Activated CD4-positive, alpha-beta T cell treated with anti-CD3 and anti-CD28 coated beads for 36 hours (primary cell): ENCODE measurements around the gene SNX2. TPM values are rescaled to one million over a fixed set of nuclear protein-coding genes. Genes with fewer than 3 reads are reported as not detected.
A peak's percentile ranks its signal among the peaks of the same experiment; 100 is the strongest.
"Not testable (repeated sequence)": the region's sequence is repeated elsewhere in the genome, so short reads cannot be mapped to it uniquely, and the experiment has no call there.

Experiments used
- ATAC-seq: fragments of 200-7000 bp; cut with Tn5 transposase; one replicate; pipeline ENCODE4 v1.10.0; 2021; ENCODE audit warnings: mild to moderate bottlenecking, moderate library complexity
- CTCF ChIA-PET: fragments of 350-600 bp; sonication (Branson Sonifier 250); formaldehyde crosslinking; loops from one replicate; lab custom pipeline; 2021; ENCODE audit warnings: antibody characterized with exemption; lab: Charles Lee
- POLR2A ChIA-PET: fragments of 350-600 bp; sonication (Branson Sonifier 250); formaldehyde crosslinking; loops from one replicate; lab custom pipeline; 2021; ENCODE audit warnings: antibody characterized with exemption, inconsistent platforms; lab: Charles Lee
- DNase-seq: peaks from one replicate; pipeline ENCODE4 v3.0.0-alpha.2; 2020
- H3K27ac Mint-ChIP-seq: one replicate; pipeline ENCODE4 v1.8.0; 2021; ENCODE audit warnings: mixed read lengths
- H3K27me3 Mint-ChIP-seq: one replicate; pipeline ENCODE4 v1.8.0; 2021; ENCODE audit warnings: mixed read lengths
- H3K36me3 Mint-ChIP-seq: one replicate; pipeline ENCODE4 v1.8.0; 2021; ENCODE audit warnings: low read depth, mixed read lengths
- H3K4me1 Mint-ChIP-seq: one replicate; pipeline ENCODE4 v1.8.0; 2021; ENCODE audit warnings: mixed read lengths
- H3K4me3 Mint-ChIP-seq: one replicate; pipeline ENCODE4 v1.8.0; 2021; ENCODE audit warnings: mild to moderate bottlenecking, moderate library complexity, mixed read lengths
- H3K9me3 Mint-ChIP-seq: one replicate; pipeline ENCODE4 v1.8.0; 2021; ENCODE audit warnings: low read depth, mixed read lengths
- intact Hi-C, 2 experiments: fragments of 100-400 bp; cut with DNase I in 1 of 2; cut with micrococcal nuclease in 1 of 2; formaldehyde crosslinking; loops; one replicate each; pipeline versions ENCODE4 v1.14.2 to v1.15.1; 2022 to 2024; cut with DNase I, micrococcal nuclease
- total RNA-seq, 2 experiments: library from RNA; stranded (reverse); gene quantifications; one replicate each; pipeline ENCODE4 v1.2.3, GENCODE V29; 2021

SNX2 gene
- total RNA-seq, 2 experiments from 2014 or later: 50.2 to 56.0 TPM

DNA sequence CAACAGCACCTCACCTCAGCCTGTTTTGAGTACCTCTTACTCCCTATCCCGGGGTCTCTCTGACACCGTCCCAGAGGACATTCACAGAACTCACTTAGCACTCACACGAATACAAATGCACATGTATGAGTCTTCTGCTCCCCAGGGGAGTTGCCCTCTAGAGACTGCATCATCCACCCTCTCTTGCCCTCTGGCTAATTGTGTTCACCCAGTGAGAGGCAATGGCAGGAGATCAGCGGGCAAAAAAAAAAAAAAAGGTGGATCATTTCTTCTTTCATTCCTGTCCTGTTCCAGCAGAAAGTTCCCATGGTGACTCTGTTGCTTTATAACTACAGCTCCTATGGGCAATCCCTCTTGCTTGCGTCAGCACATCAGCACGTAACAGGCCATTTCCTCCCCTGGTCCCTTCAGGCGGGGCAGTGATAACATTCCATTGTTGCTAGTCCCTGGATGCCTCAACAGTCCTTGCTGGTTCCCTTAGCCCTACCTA lies 23.5 kb upstream of the SNX2 start:
- intact Hi-C loops: loop anchor here in 1 of 2 experiments (10.0 kb wide), 1 partner anchor 727 kb away; no protein-coding TSS in a partner anchor
- ATAC-seq: no peak
- peaks cover 8% of the 10 kb centered on the region for H3K4me1 Mint-ChIP-seq
- ChIA-PET CTCF (interaction anchor here (0.6 to 1.1 kb wide), 2 partner anchors 47 to 715 kb away, joined by 3 to 4 read pairs; no protein-coding TSS in a partner anchor), POLR2A (no interaction called here)
- peaks cover 14% of the 10 kb centered on the region for H3K27me3 Mint-ChIP-seq
- H3K9me3 Mint-ChIP-seq: no peaks in the 10 kb centered on the region
- DNase-seq: no peak
- H3K27ac Mint-ChIP-seq: no peak overlapping the region
- no peak overlapping the region for H3K4me3 Mint-ChIP-seq
- H3K36me3 Mint-ChIP-seq: no peaks in the 10 kb centered on the region

DNA sequence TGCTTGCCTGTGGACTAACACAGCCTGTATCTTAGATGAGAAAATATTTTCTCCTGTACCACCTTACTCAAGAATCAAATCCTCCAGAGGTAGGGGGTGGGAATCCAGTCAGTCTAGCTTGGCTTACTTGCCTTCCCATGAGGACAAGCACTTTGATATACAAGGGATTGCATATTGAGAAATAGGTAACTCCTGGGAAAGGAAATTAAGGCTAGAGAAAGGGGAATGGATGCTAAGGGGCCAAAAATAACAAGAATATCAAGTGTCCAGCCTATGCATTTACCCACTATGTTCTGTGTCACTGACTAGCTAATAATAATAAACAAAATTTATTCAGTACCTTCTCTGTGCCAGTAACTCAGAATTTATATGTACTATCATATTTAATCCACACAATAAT lies 21.4 kb upstream of the SNX2 start:
- H3K27ac Mint-ChIP-seq: no peak overlapping the region
- H3K27me3 Mint-ChIP-seq: peaks cover 13% of the 10 kb centered on the region
- ATAC-seq (no peak), DNase-seq (no peak)
- H3K9me3 Mint-ChIP-seq: no peaks in the 10 kb centered on the region
- intact Hi-C loops: loop anchor here in 1 of 2 experiments (10.0 kb wide), 1 partner anchor 729 kb away; no protein-coding TSS in a partner anchor
- H3K4me1 Mint-ChIP-seq: peaks cover 13% of the 10 kb centered on the region
- no peaks in the 10 kb centered on the region for H3K36me3 Mint-ChIP-seq
- POLR2A ChIA-PET: no interaction called here
- CTCF ChIA-PET: no interaction called here
- no peak overlapping the region for H3K4me3 Mint-ChIP-seq

DNA sequence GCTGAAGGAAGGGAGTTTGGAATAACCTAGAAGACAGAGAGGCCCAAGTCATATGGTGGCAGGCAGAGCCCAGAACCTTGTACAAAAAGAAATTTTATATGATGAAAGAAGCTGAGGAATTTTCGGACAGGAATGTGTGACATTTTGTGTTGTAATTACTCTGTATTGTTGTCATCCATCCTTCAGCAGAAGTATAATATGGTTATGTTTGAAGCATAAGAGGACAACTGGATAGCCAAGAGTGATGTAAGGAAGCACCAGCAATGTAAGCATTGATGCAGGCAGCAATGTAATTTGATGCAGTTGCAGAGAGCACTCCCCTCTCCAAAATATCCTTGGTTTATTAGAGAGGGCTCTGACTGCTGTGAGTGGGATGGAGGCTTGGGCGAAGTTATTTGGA lies 19.1 kb upstream of the SNX2 start:
- ATAC-seq (no peak), DNase-seq (no peak)
- intact Hi-C loops: loop anchor here in 1 of 2 experiments (10.0 kb wide), 1 partner anchor 731 kb away; no protein-coding TSS in a partner anchor
- no peak overlapping the region for H3K4me3 Mint-ChIP-seq
- POLR2A ChIA-PET: no interaction called here
- H3K27me3 Mint-ChIP-seq: peaks cover 11% of the 10 kb centered on the region
- peaks cover 13% of the 10 kb centered on the region for H3K4me1 Mint-ChIP-seq
- no peaks in the 10 kb centered on the region for H3K9me3 Mint-ChIP-seq
- CTCF ChIA-PET: interaction anchor here (0.8 to 0.9 kb wide), 2 partner anchors 17 to 528 kb away, joined by 3 read pairs; no protein-coding TSS in a partner anchor
- H3K36me3 Mint-ChIP-seq: no peaks in the 10 kb centered on the region
- peak overlapping the region; percentile 76 for H3K27ac Mint-ChIP-seq

GRCh38 chr5:122756264-122756911 lies 18.5 kb upstream of the SNX2 start:
- ATAC-seq (peak; percentile 92), DNase-seq (peak; percentile 16)
- H3K27me3 Mint-ChIP-seq: peaks cover 8% of the 10 kb centered on the region
- ChIA-PET POLR2A (no interaction called here), CTCF (interaction anchor here (0.8 kb wide), 1 partner anchor 527 kb away, joined by 3 read pairs; no protein-coding TSS in a partner anchor)
- peaks cover 14% of the 10 kb centered on the region for H3K4me1 Mint-ChIP-seq
- no peaks in the 10 kb centered on the region for H3K36me3 Mint-ChIP-seq
- H3K27ac Mint-ChIP-seq: peak overlapping the region; percentile 76
- H3K4me3 Mint-ChIP-seq: no peak overlapping the region
- no peaks in the 10 kb centered on the region for H3K9me3 Mint-ChIP-seq
- intact Hi-C loops: loop anchor here in 1 of 2 experiments (10.0 kb wide), 1 partner anchor 732 kb away; no protein-coding TSS in a partner anchor

GRCh38 chr5:122757285-122757684 lies 17.6 kb upstream of the SNX2 start:
- H3K4me1 Mint-ChIP-seq: peaks cover 15% of the 10 kb centered on the region
- H3K9me3 Mint-ChIP-seq: no peaks in the 10 kb centered on the region
- no peak overlapping the region for H3K4me3 Mint-ChIP-seq
- no peak for ATAC-seq
- POLR2A ChIA-PET: no interaction called here
- peak overlapping the region; percentile 16 for H3K27ac Mint-ChIP-seq
- DNase-seq: no peak
- H3K36me3 Mint-ChIP-seq: no peaks in the 10 kb centered on the region
- CTCF ChIA-PET: no interaction called here
- intact Hi-C loops: loop anchor here in 1 of 2 experiments (10.0 kb wide), 1 partner anchor 732 kb away; no protein-coding TSS in a partner anchor
- peaks cover 5% of the 10 kb centered on the region for H3K27me3 Mint-ChIP-seq

DNA sequence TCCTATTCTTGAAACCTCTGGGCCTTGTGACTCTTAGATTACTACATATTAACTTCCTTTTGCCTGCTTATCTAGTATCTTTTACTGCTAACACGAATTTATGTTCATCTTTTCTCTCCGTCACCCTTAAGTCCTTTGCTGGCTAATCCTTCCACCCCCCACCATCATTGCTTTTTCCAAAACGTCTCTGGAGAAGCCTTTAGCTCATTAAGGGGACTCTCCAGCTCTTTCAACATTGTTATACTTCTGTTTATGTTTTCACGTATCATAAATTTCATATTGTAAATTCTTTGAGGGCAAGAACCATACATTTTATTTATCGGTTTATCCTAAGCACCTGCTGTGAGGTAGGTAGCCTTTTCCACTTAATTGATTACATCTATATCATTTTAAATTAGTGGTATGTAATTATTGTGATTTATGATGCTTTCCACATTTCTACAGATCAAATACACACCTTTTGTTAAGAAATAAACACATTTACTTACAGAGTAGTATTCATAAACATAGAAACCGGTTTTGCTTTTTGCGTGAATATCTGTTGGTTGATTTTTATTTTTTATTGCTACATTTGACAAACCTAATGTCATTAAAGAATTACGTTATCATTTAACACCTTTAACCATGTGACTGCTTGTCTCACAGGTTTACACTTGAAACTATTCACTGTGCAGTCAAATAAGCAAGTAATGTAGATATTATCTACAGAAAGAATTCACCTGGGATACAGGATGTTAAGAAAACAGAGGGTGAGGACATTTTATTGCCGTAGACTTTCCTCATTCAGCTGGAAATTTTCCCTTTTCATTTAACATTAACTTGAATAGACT lies 15.4 kb upstream of the SNX2 start:
- Mint-ChIP-seq H3K27me3 (peaks cover 2% of the 10 kb centered on the region), H3K4me3 (no peak overlapping the region), H3K9me3 (no peaks in the 10 kb centered on the region), H3K4me1 (peaks cover 15% of the 10 kb centered on the region), H3K27ac (no peak overlapping the region), H3K36me3 (no peaks in the 10 kb centered on the region)
- intact Hi-C loops: loop anchor here in 1 of 2 experiments (10.0 kb wide), 1 partner anchor 735 kb away; no protein-coding TSS in a partner anchor
- DNase-seq: no peak
- ATAC-seq: no peak
- ChIA-PET CTCF (no interaction called here), POLR2A (no interaction called here)

- peaks cover 15% of the 10 kb centered on the region for H3K4me1 Mint-ChIP-seq
- DNase-seq: no peak
- no peaks in the 10 kb centered on the region for H3K9me3 Mint-ChIP-seq
- no peak for ATAC-seq
- intact Hi-C loops: no loop called here
- no peak overlapping the region for H3K4me3 Mint-ChIP-seq
- H3K27me3 Mint-ChIP-seq: peaks cover 2% of the 10 kb centered on the region
- POLR2A ChIA-PET: no interaction called here
- H3K36me3 Mint-ChIP-seq: no peaks in the 10 kb centered on the region
- CTCF ChIA-PET: no interaction called here
- no peak overlapping the region for H3K27ac Mint-ChIP-seq
Measured at GRCh38 chr5:122760236-122760635, 14.6 kb upstream of the SNX2 start.

DNA sequence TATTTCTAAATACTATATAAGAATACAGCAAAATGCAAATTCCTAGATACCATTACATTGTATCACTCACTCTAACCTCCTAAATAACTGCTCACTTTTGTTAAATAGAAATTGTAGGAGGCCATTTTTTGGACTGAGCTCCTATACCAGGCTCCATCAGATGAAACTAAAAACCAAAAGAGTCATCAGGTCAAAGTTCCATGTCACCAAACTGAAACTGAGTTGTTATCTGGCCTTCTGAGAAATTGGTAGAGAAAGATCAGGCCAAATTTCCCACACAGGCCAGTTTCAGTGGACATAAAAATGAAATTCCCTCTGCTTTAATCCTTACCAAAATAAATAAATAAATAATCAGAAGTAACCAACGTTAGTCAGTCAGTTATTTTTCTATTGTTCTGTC lies 13.8 kb upstream of the SNX2 start:
- Mint-ChIP-seq H3K27me3 (no peaks in the 10 kb centered on the region), H3K4me3 (no peak overlapping the region), H3K9me3 (no peaks in the 10 kb centered on the region), H3K36me3 (no peaks in the 10 kb centered on the region), H3K27ac (no peak overlapping the region), H3K4me1 (peaks cover 7% of the 10 kb centered on the region)
- intact Hi-C loops: no loop called here
- CTCF ChIA-PET: no interaction called here
- ATAC-seq (no peak), DNase-seq (no peak)
- POLR2A ChIA-PET: no interaction called here

DNA sequence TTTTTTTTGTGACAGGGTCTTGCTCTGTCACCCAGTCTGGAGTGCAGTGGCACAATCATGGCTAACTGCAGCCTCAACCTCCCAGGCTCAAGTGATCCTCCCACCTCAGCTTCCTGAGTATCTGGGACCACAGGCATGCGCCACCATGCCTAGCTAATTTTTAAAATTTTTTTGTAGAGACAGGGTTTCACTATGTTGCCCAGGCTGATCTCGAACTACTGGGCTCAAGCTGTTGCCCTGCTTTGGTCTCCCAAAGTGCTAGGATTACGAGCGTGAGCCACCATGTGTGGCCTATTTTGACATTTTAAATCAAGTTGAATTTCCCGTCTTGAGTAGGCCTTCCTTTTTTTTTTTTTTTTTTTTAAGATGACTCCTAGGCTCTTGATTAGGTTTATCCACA lies 13.0 kb upstream of the SNX2 start:
- H3K4me1 Mint-ChIP-seq, ATAC-seq, POLR2A ChIA-PET, H3K36me3 Mint-ChIP-seq, CTCF ChIA-PET, H3K4me3 Mint-ChIP-seq, H3K9me3 Mint-ChIP-seq, H3K27ac Mint-ChIP-seq, DNase-seq, H3K27me3 Mint-ChIP-seq, intact Hi-C loops: not testable (repeated sequence)

GRCh38 chr5:122766130-122766529 lies 8.8 kb upstream of the SNX2 start:
- intact Hi-C loops: no loop called here
- peaks cover 7% of the 10 kb centered on the region for H3K27me3 Mint-ChIP-seq
- no peak overlapping the region for H3K27ac Mint-ChIP-seq
- ATAC-seq (no peak), DNase-seq (no peak)
- H3K4me3 Mint-ChIP-seq: no peak overlapping the region
- peaks cover 2% of the 10 kb centered on the region for H3K4me1 Mint-ChIP-seq
- POLR2A ChIA-PET: no interaction called here
- CTCF ChIA-PET: interaction anchor here (1.8 kb wide), 1 partner anchor 9 kb away, joined by 8 read pairs; the partner anchor contains the start of gene SNX2
- H3K9me3 Mint-ChIP-seq: no peaks in the 10 kb centered on the region
- no peaks in the 10 kb centered on the region for H3K36me3 Mint-ChIP-seq

- ATAC-seq (no peak), DNase-seq (no peak)
- Mint-ChIP-seq H3K4me1 (peaks cover 3% of the 10 kb centered on the region), H3K9me3 (no peaks in the 10 kb centered on the region), H3K4me3 (no peak overlapping the region), H3K27me3 (peaks cover 7% of the 10 kb centered on the region), H3K36me3 (no peaks in the 10 kb centered on the region), H3K27ac (no peak overlapping the region)
- ChIA-PET CTCF (no interaction called here), POLR2A (no interaction called here)
- intact Hi-C loops: loop anchor here in 1 of 2 experiments (5.0 kb wide), 1 partner anchor 808 kb away; the partner anchor contains the start of gene SRFBP1
Measured at GRCh38 chr5:122770477-122770876, 4.4 kb upstream of the SNX2 start.
